LNCaP clone FGC (cell line): Measurements from ENCODE around the gene VRK3.

Experiments
- DNase-seq: peaks from one replicate; pipeline ENCODE4 v3.0.0-alpha.2; 2011; ENCODE audit warnings: low read depth
- H3K4me3 ChIP-seq: 2 replicates; pipeline ENCODE4 v1.5.1; 2011; ENCODE audit warnings: mild to moderate bottlenecking, low read depth, low read length, control low read depth
- TF ChIP-seq, protein P1 (sequence below): IDR thresholded peaks from 2 replicates; pipeline ENCODE4 v1.5.1; 2012; ENCODE audit warnings: mild to moderate bottlenecking; ENCODE audit not compliant: control insufficient read depth, insufficient read depth; ENCODE audit errors: extremely low read depth

Gene VRK3

DNA sequence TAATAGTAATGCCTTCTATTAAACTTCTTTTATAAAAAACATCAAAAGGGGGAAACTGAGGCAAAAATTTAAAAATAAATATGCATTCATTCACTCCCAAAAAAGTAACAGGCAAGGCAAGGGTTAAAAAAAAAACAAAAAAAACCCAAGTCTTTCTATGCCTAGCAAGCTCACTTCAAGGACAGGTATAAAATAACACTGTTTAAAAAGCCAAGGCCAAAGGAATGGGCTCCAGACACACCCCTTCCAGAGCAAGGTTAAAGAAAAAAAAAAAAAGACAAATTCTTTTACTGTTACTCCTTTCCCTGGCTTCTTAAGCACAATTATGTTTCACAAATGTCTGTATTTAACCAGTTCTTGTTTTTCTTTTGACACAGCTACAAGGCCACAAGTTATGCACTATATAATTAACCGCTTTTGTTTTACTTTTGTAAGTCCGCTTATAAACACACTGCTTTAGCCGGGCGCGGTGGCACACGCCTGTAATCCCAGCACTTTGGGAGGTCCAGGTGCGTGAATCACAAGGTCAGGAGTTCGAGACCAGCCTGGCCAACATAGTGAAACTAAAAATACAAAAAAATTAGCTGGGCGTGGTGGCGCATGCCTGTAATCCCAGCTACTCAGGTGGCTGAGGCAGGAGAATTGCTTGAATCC is 67.8 kb downstream of the VRK3 start:
- TF ChIP-seq, protein P1, sequence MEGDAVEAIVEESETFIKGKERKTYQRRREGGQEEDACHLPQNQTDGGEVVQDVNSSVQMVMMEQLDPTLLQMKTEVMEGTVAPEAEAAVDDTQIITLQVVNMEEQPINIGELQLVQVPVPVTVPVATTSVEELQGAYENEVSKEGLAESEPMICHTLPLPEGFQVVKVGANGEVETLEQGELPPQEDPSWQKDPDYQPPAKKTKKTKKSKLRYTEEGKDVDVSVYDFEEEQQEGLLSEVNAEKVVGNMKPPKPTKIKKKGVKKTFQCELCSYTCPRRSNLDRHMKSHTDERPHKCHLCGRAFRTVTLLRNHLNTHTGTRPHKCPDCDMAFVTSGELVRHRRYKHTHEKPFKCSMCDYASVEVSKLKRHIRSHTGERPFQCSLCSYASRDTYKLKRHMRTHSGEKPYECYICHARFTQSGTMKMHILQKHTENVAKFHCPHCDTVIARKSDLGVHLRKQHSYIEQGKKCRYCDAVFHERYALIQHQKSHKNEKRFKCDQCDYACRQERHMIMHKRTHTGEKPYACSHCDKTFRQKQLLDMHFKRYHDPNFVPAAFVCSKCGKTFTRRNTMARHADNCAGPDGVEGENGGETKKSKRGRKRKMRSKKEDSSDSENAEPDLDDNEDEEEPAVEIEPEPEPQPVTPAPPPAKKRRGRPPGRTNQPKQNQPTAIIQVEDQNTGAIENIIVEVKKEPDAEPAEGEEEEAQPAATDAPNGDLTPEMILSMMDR: no peak
- no peak for DNase-seq
- H3K4me3 ChIP-seq: no peak overlapping the region

DNA sequence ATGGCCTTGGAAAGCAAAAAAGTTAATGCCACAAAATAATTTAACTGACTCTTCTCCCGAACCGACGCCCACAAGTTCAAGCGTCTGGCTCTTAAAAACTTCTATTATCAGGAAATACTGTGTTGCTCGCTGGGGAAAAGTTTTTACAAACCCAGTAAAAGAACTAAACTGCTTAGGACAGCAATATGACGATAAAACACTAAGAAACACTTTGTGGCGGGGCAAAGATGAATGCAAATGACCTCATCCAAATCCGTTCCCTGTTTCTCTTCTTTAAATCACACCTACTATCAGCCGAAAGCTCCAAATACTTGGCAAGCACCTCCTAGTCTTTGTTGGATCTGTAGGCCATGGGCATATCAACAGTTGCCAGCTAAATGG is 69.1 kb downstream of the VRK3 start:
- no peak overlapping the region for H3K4me3 ChIP-seq
- no peak for DNase-seq
- TF ChIP-seq, protein P1: no peak

DNA sequence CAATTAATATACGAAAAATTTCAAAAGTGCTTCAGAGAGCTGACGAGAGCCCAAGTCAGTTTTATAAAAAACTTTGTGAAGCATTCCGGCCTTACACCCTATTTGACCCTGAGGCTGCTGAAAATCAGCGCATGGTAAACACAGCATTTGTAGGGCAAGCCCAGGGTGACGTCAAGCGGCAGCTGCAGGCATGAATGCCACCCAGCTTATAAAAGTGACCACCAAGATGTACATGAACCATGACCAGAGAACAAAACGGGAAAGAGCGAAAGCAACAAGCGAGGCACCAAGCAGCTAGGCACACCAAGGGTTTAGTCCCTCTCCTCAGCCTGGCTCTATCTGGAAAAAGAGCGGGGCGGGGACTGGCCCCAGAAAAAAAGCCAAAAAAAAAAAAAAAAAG is 70.2 kb downstream of the VRK3 start:
- TF ChIP-seq, protein P1: no peak

DNA sequence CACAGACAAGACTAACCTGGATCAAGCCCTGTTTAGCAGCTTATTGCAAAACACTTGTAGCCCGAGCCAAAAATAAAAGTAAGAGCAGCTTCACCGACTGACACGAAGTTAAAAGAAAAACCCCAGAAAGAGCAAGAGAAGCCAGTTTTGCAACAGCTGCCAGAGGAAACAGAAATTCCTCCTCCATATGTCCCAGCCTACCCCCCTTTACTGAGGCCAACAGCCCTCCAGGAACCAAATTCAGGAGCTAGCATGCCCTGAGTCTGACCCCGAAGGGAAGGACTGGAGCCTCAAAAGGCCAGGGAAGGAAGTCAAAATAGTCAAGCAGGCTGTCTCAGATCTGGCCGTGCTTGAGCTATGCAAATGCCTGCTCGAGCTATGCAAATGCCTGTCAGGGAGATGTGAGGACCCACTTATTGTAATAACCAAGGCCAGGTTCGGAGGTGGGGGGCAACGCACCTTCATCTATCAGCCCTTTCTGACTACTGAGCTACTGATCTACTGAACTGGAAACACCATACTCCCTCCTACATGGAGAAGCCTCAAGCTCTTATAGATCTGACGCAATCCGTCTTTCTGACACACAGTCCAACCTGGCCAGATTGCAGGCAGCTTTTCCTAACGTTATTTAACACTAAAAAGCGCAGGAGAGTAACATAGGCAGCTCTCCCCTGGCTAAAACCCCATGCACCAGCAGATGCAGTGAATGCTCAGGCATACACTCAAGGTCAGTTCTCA is 70.9 kb downstream of the VRK3 start:
- no peak for DNase-seq
- TF ChIP-seq, protein P1: no peak
- no peak overlapping the region for H3K4me3 ChIP-seq

More for the DNA sequence above, 70.2 kb downstream of the VRK3 start:
- H3K4me3 ChIP-seq: no peak overlapping the region
- DNase-seq: no peak

DNA sequence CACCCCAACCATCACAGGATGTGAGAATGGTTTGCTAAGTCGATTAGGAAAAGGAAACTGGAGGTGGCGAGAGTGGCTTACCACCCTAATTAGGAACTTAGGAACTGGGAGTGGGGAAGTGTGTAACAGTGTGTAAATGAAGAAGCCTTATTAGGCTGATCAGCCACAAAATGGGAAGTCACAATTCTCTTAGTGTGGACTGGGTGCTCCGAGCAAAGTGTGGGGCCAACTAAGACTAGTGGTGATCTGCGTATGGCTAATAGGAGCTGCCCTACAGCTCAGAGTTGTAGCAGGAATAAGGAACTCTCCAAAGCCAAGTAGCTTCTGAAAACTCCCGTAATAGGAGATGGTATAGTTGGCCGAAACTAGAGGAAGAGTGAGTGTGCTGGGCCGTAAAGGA is 71.8 kb downstream of the VRK3 start:
- no peak overlapping the region for H3K4me3 ChIP-seq
- no peak for DNase-seq

DNA sequence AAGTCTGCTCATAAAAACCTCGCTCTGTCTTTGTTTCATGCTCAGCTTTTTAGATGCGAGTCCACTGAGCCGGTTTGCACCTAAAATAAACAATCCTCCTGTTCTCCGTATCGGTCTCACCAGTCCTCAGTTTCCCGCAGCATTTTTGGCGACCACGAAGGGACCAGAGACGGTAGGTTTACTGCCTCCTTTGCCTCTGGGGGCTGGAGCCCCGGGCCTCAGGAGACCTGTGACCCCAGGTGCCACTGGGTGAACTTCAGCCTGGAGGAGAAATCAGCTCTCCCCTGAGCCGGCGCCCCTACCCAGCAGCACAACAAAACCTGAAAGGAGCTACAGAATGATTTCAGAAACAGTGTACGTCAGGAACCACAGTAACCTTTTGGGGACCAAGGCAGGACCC is 72.3 kb downstream of the VRK3 start:
- no peak for DNase-seq
- no peak overlapping the region for H3K4me3 ChIP-seq
- TF ChIP-seq, protein P1: no peak

More for the DNA sequence above, 71.8 kb downstream of the VRK3 start:
- TF ChIP-seq, protein P1: no peak

DNA sequence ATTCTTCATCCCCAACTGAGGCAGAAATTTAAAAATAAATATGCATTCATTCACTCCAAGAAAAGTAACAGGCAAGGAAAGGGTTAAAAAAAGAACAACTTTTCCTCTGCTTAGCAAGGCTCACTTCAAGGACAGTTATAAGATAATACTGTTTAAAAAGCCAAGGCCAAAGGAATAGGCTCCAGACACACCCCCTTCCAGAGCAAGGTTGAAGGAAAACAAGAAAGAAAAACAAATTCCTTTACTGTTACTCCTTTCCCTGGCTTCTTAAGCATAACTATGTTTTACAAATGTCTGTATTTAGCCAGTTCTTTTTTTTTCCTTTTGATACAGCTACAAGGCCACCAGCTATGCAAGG is 72.7 kb downstream of the VRK3 start:
- no peak overlapping the region for H3K4me3 ChIP-seq
- TF ChIP-seq, protein P1: no peak
- no peak for DNase-seq
